ENCODE data around the gene ZBTB7B.
"Not testable (repeated sequence)": the region's sequence is repeated elsewhere in the genome, so short reads cannot be mapped to it uniquely, and the experiment has no call there.

Gene ZBTB7B

GRCh38 chr1:154989195-154989860 lies 13.3 kb upstream of the ZBTB7B start:
- DNase-seq: no peak

GRCh38 chr1:154990276-154990675 lies 12.3 kb upstream of the ZBTB7B start:
- no peak for DNase-seq

- no peak for DNase-seq
Measured at GRCh38 chr1:154992721-154993571, 9.7 kb upstream of the ZBTB7B start.

- DNase-seq: no peak
Measured at GRCh38 chr1:154993572-154994268, 8.9 kb upstream of the ZBTB7B start, which contains the start of gene LENEP. Gene LENEP, plus strand, starts transcription at chr1:154993586. Its CDS starts 22 bp downstream, at chr1:154993608.

- DNase-seq: no peak
Measured at GRCh38 chr1:154994269-154994587, 8.4 kb upstream of the ZBTB7B start.

- no peak for DNase-seq
Measured at GRCh38 chr1:154994591-154994990, 8.0 kb upstream of the ZBTB7B start.

- not testable (repeated sequence) for DNase-seq
Measured at GRCh38 chr1:154995301-154995983, 7.2 kb upstream of the ZBTB7B start.

GRCh38 chr1:154996966-154997701 lies 5.5 kb upstream of the ZBTB7B start:
- DNase-seq: no peak

GRCh38 chr1:154998201-154998780 lies 4.3 kb upstream of the ZBTB7B start:
- no peak for DNase-seq

GRCh38 chr1:154998818-154999570 lies 3.6 kb upstream of the ZBTB7B start:
- DNase-seq: no peak

GRCh38 chr1:154999571-155000410 lies 2.8 kb upstream of the ZBTB7B start:
- no peak for DNase-seq

- no peak for DNase-seq
Measured at GRCh38 chr1:155000411-155000725, 2.2 kb upstream of the ZBTB7B start.

- peak; percentile 85 for DNase-seq
Measured at GRCh38 chr1:155000726-155001424, 1.7 kb upstream of the ZBTB7B start.

GRCh38 chr1:155001425-155001674 lies 1.3 kb upstream of the ZBTB7B start:
- DNase-seq: no peak

- no peak for DNase-seq
Measured at GRCh38 chr1:155001675-155002463, 733 bp upstream of the ZBTB7B start.

GRCh38 chr1:155003227-155003765 lies 694 bp downstream of the ZBTB7B start:
- no peak for DNase-seq

- no peak for DNase-seq
Measured at GRCh38 chr1:155003766-155004351, 1.3 kb downstream of the ZBTB7B start.

GRCh38 chr1:155004352-155005075 lies 1.9 kb downstream of the ZBTB7B start:
- no peak for DNase-seq
